OCI-LY7 (cell line): ENCODE data around the gene JAZF1. TPM values are rescaled to one million over a fixed set of nuclear protein-coding genes. Genes with fewer than 3 reads are reported as not detected.

ENCODE experiments used
- BruUV-seq: library from RNA; stranded (reverse); fragments of 400-500 nt; replicated peaks from 2 replicates; lab custom pipeline; 2021; lab: Mats Ljungman, UMichigan
- CTCF ChIA-PET: fragments of 300-600 bp; sonication (Branson Sonifier 250); formaldehyde crosslinking; loops from one replicate; lab custom pipeline; 2022; ENCODE audit warnings: antibody characterized with exemption; ENCODE audit not compliant: unreplicated experiment; lab: Charles Lee
- POLR2A ChIA-PET: fragments of 300-600 bp; sonication (Branson Sonifier 250); formaldehyde crosslinking; loops from one replicate; lab custom pipeline; 2022; ENCODE audit warnings: antibody characterized with exemption; lab: Charles Lee
- DNase-seq: peaks from one replicate; pipeline ENCODE4 v3.0.0-alpha.2; 2015; ENCODE audit warnings: low spot score
- H2AFZ ChIP-seq: fragments of 200-600 bp; sonication (generic), shearing (Covaris generic); 2 replicates; pipeline ENCODE4 v1.6.1; 2014; ENCODE audit warnings: mild to moderate bottlenecking, antibody characterized with exemption, low read length, moderate library complexity
- H3K27ac ChIP-seq: fragments of 200-600 bp; sonication (generic); 2 replicates; pipeline ENCODE4 v1.5.1; 2014; ENCODE audit warnings: mixed run types, low read depth, mild to moderate bottlenecking, moderate library complexity, low read length, inconsistent platforms; ENCODE audit not compliant: poor library complexity, severe bottlenecking
- H3K36me3 ChIP-seq: fragments of 200-600 bp; sonication (generic); 2 replicates; pipeline ENCODE4 v1.6.1; 2014; ENCODE audit warnings: mild to moderate bottlenecking, antibody characterized with exemption, low read length, moderate library complexity, mixed read lengths; ENCODE audit not compliant: insufficient read depth
- H3K4me1 ChIP-seq: fragments of 200-600 bp; sonication (generic); 2 replicates; pipeline ENCODE4 v1.5.1; 2014; ENCODE audit warnings: mild to moderate bottlenecking, low read length; ENCODE audit not compliant: insufficient read depth, poor library complexity, severe bottlenecking
- H3K4me2 ChIP-seq: fragments of 200-600 bp; sonication (generic); 2 replicates; pipeline ENCODE4 v1.6.1; 2014; ENCODE audit warnings: mild to moderate bottlenecking, low read length
- H3K4me3 ChIP-seq: fragments of 200-600 bp; sonication (generic); 2 replicates; pipeline ENCODE4 v1.5.1; 2014; ENCODE audit warnings: mild to moderate bottlenecking, low read depth, low read length; ENCODE audit not compliant: poor library complexity, severe bottlenecking
- H3K79me2 ChIP-seq: fragments of 200-600 bp; sonication (generic); 2 replicates; pipeline ENCODE4 v1.6.1; 2016; ENCODE audit warnings: low read depth, mild to moderate bottlenecking, low read length, moderate library complexity, mixed read lengths; ENCODE audit not compliant: insufficient read depth
- H3K9me2 ChIP-seq: fragments of 200-600 bp; sonication (generic); 2 replicates; pipeline ENCODE4 v1.6.1; 2016; ENCODE audit warnings: mild to moderate bottlenecking, low read length, mixed read lengths; ENCODE audit not compliant: insufficient read depth
- H3K9me3 ChIP-seq: fragments of 200-600 bp; sonication (generic); 2 replicates; pipeline ENCODE4 v1.6.1; 2014; ENCODE audit warnings: mild to moderate bottlenecking, mixed run types, low read length, mixed read lengths
- H4K20me1 ChIP-seq: fragments of 200-600 bp; sonication (generic); 2 replicates; pipeline ENCODE4 v1.6.1; 2014; ENCODE audit warnings: mild to moderate bottlenecking, antibody characterized with exemption, low read length, moderate library complexity, mixed read lengths; ENCODE audit not compliant: insufficient read depth
- CTCF ChIP-seq: fragments of 200-600 bp; sonication (generic); conservative IDR thresholded peaks from 2 replicates; pipeline ENCODE4 v1.5.1; 2014; ENCODE audit warnings: mild to moderate bottlenecking, antibody characterized with exemption, low read length, moderate library complexity, mixed read lengths
- EZH2phosphoT487 ChIP-seq: fragments of 200-600 bp; sonication (generic); IDR thresholded peaks from 2 replicates; pipeline ENCODE4 v1.6.1; 2018; ENCODE audit warnings: low read depth, borderline replicate concordance, mild to moderate bottlenecking, mixed run types, antibody characterized with exemption, low read length, moderate library complexity, mixed read lengths
- intact Hi-C: fragments of 100-400 bp; cut with micrococcal nuclease; formaldehyde crosslinking; loops from one replicate; pipeline ENCODE4 v1.10.0; 2022; ENCODE audit not compliant: unreplicated experiment
- total RNA-seq, 2 experiments: library from RNA; depleted of rRNA in 1 of 2; stranded (reverse); fragments of >200 nt in 1 of 2; shearing (Covaris generic) in 1 of 2; gene quantifications; 2 replicates each; pipeline ENCODE4 v1.2.3, GENCODE V29; 2014 to 2022

JAZF1 gene
- total RNA-seq, 2 experiments from 2014 or later, result 6.3 to 25.0 TPM

GRCh38 chr7:28217143-28217542 lies 36.5 kb upstream of the JAZF1 start:
- H3K79me2 ChIP-seq, result no peaks in the 10 kb centered on the region
- H3K9me2 ChIP-seq, result no peaks in the 10 kb centered on the region
- H3K4me2 ChIP-seq, result no peak overlapping the region
- intact Hi-C loops, result no loop called here
- no peak for TF ChIP-seq CTCF
- no peak for TF ChIP-seq EZH2phosphoT487
- ChIA-PET POLR2A (no interaction called here), CTCF (no interaction called here)
- no peaks in the 10 kb centered on the region for H3K4me1 ChIP-seq
- no TSS peak for BruUV-seq
- no peak overlapping the region for H3K27ac ChIP-seq
- no peak overlapping the region for H3K4me3 ChIP-seq
- no peaks in the 10 kb centered on the region for H4K20me1 ChIP-seq
- H2AFZ ChIP-seq, result no peak overlapping the region
- no peak for DNase-seq
- H3K9me3 ChIP-seq, result 0 out of 2 replicates have a peak, but pooled peaks cover 6% of the 10 kb centered on the region
- H3K36me3 ChIP-seq, result no peaks in the 10 kb centered on the region

- H3K4me1 ChIP-seq, result peaks cover 20% of the 10 kb centered on the region
- peaks cover 4% of the 10 kb centered on the region; the same call in 1 of the 2 replicates for H3K9me3 ChIP-seq
- no TSS peak for BruUV-seq
- no peak overlapping the region for H3K4me3 ChIP-seq
- ChIA-PET CTCF (no interaction called here), POLR2A (interaction anchor here (0.8 to 1.2 kb wide), 2 partner anchors 9 to 152 kb away, joined by 3 read pairs; no protein-coding TSS in a partner anchor)
- no peaks in the 10 kb centered on the region for H3K9me2 ChIP-seq
- no peak overlapping the region for H3K4me2 ChIP-seq
- H3K27ac ChIP-seq, result no peak overlapping the region
- no peak overlapping the region for H2AFZ ChIP-seq
- intact Hi-C loops, result no loop called here
- DNase-seq, result no peak
- no peaks in the 10 kb centered on the region for H3K36me3 ChIP-seq
- no peaks in the 10 kb centered on the region for H4K20me1 ChIP-seq
- TF ChIP-seq EZH2phosphoT487, result no peak
- TF ChIP-seq CTCF, result no peak
- no peaks in the 10 kb centered on the region for H3K79me2 ChIP-seq
Observed at GRCh38 chr7:28211006-28211405, 30.4 kb upstream of the JAZF1 start.

GRCh38 chr7:28208506-28208905 lies 27.9 kb upstream of the JAZF1 start:
- CTCF ChIA-PET, result no interaction called here

More at GRCh38 chr7:28208506-28208905, 27.9 kb upstream of the JAZF1 start:
- Histone ChIP-seq H3K9me3 (peaks cover 4% of the 10 kb centered on the region; the same call in 1 of the 2 replicates), H2AFZ (0 out of 2 replicates have a peak overlapping the region, but pooled peaks have one; percentile 7), H3K79me2 (no peaks in the 10 kb centered on the region), H3K9me2 (no peaks in the 10 kb centered on the region), H3K27ac (no peak overlapping the region), H3K4me3 (no peak overlapping the region), H3K4me2 (no peak overlapping the region), H3K36me3 (no peaks in the 10 kb centered on the region), H4K20me1 (no peaks in the 10 kb centered on the region), H3K4me1 (peaks cover 20% of the 10 kb centered on the region)
- POLR2A ChIA-PET, result interaction anchor here (0.8 to 2.9 kb wide), 5 partner anchors 10 to 25 kb away, joined by 3 to 19 read pairs (median 4); no protein-coding TSS in a partner anchor
- no TSS peak for BruUV-seq
- intact Hi-C loops, result no loop called here
- no peak for DNase-seq
- TF ChIP-seq CTCF (no peak), EZH2phosphoT487 (no peak)
